ENCODE data around the gene RNF43.

The RNF43 gene

GRCh38 chr17:58417300-58418092 is at the start of gene RNF43:
TSS of gene RNF43 (minus strand) at chr17:58417534. CDS start at chr17:58415577, 1,957 bp downstream.
- DNase-seq (ENCODE audit: low read depth) = peak; percentile 77

GRCh38 chr17:58455491-58455890 is 38.2 kb upstream of the RNF43 start:
- no peak for DNase-seq (ENCODE audit: low read depth)

GRCh38 chr17:58452738-58453137 is 35.4 kb upstream of the RNF43 start:
- peak; percentile 25 for DNase-seq (ENCODE audit: low read depth)

- DNase-seq (ENCODE audit: low read depth) = peak; percentile 82
Measured at GRCh38 chr17:58447039-58447975, 30.0 kb upstream of the RNF43 start.

GRCh38 chr17:58446086-58446485 is 28.8 kb upstream of the RNF43 start:
- DNase-seq (ENCODE audit: low read depth) = no peak

- no peak for DNase-seq (ENCODE audit: low read depth)
Measured at GRCh38 chr17:58436805-58437239, 19.5 kb upstream of the RNF43 start.

GRCh38 chr17:58436245-58436644 is 18.9 kb upstream of the RNF43 start:
- no peak for DNase-seq (ENCODE audit: low read depth)

- no peak for DNase-seq (ENCODE audit: low read depth)
Measured at GRCh38 chr17:58432806-58433573, 15.7 kb upstream of the RNF43 start.

- DNase-seq (ENCODE audit: low read depth) = no peak
Measured at GRCh38 chr17:58427807-58428206, 10.5 kb upstream of the RNF43 start.

GRCh38 chr17:58421711-58422110 is 4.4 kb upstream of the RNF43 start:
- DNase-seq (ENCODE audit: low read depth) = no peak

GRCh38 chr17:58420827-58421226 is 3.5 kb upstream of the RNF43 start:
- DNase-seq (ENCODE audit: low read depth) = no peak

GRCh38 chr17:58416937-58417299 is 416 bp downstream of the RNF43 start:
- DNase-seq (ENCODE audit: low read depth) = no peak

GRCh38 chr17:58416396-58416795 is 938 bp downstream of the RNF43 start:
- no peak for DNase-seq (ENCODE audit: low read depth)

GRCh38 chr17:58415371-58416055 is 1.8 kb downstream of the RNF43 start:
- DNase-seq (ENCODE audit: low read depth) = no peak

- no peak for DNase-seq (ENCODE audit: low read depth)
Measured at GRCh38 chr17:58414596-58414997, 2.7 kb downstream of the RNF43 start.

GRCh38 chr17:58413684-58414083 is 3.6 kb downstream of the RNF43 start:
- no peak for DNase-seq (ENCODE audit: low read depth)

GRCh38 chr17:58412961-58413586 is 4.3 kb downstream of the RNF43 start:
- no peak for DNase-seq (ENCODE audit: low read depth)

- DNase-seq (ENCODE audit: low read depth) = no peak
Measured at GRCh38 chr17:58412064-58412703, 5.2 kb downstream of the RNF43 start.

GRCh38 chr17:58411408-58411894 is 5.9 kb downstream of the RNF43 start:
- DNase-seq (ENCODE audit: low read depth) = no peak

- no peak for DNase-seq (ENCODE audit: low read depth)
Measured at GRCh38 chr17:58410714-58411407, 6.5 kb downstream of the RNF43 start.
